Activated T-helper 1 cell treated with Interleukin-2 at 50 U/mL for 16 hours (primary cell): ENCODE measurements around the gene PRCD.
"Not testable (repeated sequence)": the region's sequence is repeated elsewhere in the genome, so short reads cannot be mapped to it uniquely, and the experiment has no call there.

Source experiments
- DNase-seq: peaks from one replicate; pipeline ENCODE4 v3.0.0-alpha.2; 2020; ENCODE audit warnings: low read depth

Gene PRCD

DNA sequence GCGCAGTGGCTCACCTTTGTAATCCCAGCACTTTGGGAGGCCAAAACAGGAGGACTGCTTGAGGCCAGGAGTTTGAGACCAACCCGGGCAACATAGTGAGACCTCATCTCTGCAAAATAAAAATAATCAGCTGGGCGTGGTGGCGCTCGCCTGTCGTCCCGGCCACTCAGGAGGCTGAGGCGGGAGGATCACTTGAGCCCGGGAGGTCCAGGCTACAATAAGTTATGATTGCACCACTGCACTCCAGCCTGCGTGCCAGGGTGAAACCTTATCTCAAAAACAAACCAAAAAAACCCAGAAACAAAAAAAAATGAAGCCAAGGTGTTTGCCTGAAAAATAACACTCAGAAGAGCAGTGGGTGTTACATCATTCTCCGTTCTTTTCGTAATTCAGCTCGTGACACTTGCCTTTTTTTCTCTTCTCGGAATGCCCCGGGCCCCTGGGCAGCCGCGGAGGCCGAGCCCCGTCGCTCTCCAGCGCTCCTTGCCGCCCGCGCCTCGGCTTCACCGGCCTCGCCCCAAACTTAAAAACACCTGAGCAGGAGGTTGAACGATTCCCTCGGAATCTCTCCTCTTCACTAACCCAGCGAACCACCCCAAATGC is 17.0 kb downstream of the PRCD start:
- DNase-seq: peak; percentile 22

DNA sequence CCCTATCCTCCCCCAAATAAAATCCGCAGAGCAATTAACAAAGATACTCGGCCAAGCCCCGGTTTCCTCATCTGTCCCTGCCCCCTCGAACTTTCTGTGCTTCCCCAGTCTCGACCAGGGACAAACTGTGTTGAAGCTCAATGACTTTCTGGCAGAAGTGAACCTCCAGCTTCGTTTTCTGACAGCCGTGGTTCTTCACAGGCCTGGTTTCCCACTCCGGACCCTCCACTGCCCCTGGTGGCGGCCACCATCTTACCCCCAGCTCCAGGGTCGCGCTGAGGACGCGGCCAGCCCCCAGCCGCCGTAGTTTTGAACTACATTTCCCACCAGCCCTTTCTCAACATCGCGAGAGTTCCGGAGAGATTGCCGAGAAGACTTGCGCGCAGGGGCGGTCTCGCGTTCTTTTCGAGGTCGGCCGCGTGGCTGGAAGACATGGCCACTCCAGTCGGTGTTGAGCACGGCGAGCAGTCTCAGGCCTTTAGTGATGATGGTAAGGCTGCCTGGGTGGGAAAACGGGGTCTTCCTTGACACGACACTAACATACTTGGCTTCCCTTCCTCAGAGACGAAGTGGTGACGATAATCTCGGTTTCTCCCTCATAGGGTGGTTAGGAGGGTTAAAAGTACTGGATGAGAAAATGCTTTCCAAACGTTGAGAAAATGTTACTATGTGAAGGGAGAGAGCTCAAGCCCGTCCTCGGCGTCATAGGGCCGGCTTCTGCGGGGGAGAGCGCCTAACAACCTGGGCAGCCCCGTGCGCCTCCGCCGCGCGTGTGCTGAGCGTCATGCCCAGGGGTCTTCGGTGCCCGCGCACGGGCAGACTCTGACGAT is 17.7 kb downstream of the PRCD start:
- peak; percentile 82 for DNase-seq

DNA sequence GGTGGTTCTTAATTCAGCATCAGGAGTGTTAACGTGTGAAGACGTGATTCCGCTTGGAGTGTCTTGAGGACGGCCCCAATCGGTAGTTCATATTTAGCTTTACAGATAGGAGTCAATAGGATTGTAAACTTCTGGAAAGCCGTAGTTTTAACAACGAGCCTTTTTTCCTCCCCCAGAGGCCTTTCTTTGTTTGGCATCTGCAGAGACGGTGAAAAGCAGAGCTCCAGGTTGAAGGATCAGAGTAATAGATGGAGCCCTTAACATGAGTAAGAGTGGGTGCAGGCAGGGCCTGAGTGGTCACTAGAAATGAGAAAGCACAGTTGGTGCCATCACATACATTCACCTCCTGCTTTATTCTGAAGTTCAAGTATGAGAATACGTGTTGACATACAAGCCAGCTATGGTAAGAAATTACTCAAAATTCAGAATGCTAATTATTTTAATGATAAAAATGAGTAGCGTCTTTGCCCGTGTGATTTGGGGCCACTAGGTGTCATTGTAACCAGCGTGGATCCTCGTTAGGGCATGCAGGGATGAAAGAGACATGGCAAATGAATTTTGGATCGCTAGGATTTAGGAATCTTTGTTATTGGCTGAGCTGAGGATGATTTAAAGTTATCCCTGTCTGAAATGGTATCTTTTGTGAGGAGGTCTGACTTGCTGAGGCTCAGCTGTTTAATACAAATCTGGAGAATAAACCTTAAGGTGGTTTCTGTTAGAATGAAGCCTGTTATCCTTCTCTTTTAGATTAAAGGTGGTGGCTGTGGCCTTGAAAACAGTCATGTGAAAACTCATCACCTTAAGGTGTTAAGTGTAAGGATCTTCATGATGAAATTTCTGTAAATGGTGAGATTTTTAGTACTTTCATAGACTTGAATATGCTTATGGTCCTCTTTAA is 18.6 kb downstream of the PRCD start:
- no peak for DNase-seq

DNA sequence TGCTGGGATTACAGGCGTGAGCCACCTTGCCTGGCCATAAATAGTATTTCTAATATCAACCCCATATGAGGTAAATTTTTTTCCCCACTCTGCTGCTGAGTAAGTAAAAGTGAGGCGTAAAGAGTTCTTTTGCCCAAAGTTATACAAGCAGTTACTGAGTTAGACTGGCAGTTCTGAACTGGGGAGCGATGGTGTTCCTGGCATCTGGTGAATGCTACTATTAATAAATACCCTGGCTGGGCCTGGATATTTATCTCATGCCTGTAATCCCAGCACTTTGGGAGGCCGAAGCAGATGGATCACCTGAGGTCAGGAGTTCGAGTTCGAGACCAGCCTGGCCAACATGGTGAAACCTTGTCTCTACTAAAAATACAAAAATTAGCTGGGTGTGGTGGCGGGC is 19.6 kb downstream of the PRCD start:
- not testable (repeated sequence) for DNase-seq

DNA sequence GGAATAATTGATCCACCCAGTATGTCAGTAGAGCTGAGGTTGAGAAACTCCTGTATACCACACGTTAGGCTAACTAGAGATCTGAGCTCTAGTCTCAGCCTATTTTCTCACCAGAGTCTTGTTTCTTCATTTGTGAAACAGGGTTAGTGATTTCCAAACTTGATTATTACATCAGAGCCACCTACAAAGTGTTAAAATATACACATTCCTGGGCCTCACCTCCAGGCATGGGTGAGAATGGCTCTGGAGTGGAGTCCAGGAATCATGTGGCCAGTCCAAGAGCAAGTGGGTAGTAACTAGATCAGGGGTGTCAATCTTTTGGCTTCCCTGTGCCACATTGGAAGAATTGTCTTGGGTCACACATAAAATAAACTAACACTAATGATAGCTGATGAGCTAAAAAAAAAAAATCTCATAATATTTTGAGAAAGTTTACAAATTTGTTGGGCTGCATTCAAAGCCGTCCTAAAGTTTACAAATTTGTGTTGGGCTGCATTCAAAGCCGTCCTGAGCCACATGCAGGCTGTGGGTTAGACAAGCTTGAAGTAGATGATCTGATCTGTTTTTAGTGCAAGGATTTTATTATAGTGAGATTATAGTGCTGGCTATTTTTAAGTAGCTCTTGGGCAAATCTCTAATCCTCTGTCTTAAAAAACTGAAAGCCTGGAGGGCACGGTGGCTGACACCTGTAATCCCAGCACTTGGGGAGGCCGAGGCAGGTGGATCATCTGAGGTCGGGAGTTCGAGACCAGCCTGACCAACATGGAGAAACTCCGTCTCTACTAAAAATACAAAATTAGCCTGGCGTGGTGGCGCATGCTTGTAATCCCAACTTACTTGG is 20.4 kb downstream of the PRCD start:
- DNase-seq: no peak

DNA sequence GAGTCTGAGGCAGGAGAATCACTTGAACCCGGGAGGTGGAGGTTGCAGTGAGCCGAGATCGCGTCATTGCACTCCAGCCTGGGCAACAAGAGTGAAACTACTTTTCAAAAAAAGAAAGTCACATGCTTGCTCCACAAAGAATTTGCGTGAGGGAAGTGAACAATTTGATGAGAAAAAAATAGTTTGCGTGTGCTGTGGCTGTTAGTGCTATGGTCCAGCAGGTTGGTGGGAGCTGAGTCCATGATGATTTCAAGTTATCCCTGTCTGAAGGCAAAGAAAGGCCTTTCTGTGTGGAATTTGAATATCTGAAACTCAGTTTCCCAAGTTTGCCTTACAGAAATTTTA is 21.0 kb downstream of the PRCD start:
- no peak for DNase-seq

DNA sequence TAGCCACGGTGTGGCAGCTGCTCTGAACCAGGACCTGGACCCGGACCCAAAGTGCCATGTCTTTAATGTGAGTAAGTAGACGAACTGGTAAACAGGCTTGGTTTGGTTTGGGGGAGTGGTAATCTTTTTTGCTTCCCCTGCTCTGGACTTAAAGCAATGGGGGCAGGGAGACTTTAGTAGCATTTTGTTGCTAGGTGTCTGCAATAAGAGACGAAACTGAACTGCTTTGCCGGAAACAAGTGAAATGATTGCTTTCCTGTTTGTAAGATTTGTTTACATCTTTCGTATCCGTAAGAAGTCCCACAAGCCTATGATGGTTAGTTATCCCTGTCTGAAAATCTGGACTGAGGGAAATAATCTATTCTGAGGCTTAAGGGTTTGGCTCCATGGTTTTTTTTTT is 21.5 kb downstream of the PRCD start:
- no peak for DNase-seq

DNA sequence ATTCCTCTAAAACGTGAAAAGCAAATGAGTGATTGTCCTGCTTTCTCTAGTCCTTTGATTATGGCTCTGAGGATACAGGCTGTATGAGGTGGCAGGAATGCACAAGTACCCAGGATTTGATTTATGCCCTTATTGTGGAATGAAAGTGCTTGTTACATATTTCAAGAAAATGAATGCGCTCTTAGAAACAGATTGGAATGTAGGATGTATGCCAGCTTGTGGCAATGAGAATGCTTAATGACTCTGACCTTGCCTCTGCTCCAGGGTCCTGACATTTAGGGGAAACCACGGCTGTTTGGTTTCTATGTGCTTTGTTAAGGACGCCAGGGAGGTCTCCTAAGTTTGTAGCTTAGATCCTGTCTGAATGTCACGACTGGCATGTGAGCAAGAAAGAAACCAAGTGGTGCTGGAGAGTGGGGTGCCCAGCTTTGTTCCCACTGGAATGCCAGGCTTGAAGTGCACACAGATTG is 22.0 kb downstream of the PRCD start:
- no peak for DNase-seq

DNA sequence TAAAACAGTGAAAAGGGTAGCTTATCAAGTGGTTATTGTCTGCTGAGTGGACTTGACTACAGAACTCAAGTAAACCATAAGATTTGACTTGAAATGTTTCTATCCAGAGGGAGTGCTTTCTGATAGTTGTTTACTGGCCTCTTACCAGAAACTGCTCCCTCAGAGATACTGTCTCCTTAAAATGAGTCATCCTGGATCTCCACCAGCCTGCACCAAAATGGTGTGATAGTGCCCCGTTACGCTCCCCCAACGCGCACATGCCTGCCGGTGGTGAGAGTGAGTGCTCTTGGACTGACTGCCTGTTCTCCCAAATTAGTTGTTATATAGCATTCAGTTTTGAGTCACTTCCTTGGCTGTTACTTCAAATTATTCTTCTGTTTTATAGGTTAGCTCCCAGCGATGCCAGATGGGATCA is 22.9 kb downstream of the PRCD start:
- no peak for DNase-seq

DNA sequence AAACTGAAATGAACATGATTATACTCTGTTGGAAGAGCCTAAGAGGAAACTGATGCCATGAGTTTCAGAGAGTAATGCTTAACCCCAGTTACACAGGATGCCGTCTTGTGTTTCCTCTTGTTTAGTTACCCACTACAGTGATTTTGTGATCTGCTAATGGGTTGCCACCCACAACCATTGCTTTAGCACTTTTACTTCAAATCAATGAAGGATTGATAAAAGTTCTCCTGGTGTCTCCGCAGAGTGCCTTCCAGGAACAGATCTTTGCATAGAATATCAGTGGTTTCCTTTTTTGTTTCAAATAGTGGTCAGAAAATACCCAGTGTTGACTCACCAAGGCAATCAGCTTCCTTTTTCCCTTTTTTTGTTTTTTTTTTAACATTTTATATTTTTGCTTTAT is 23.5 kb downstream of the PRCD start:
- not testable (repeated sequence) for DNase-seq

DNA sequence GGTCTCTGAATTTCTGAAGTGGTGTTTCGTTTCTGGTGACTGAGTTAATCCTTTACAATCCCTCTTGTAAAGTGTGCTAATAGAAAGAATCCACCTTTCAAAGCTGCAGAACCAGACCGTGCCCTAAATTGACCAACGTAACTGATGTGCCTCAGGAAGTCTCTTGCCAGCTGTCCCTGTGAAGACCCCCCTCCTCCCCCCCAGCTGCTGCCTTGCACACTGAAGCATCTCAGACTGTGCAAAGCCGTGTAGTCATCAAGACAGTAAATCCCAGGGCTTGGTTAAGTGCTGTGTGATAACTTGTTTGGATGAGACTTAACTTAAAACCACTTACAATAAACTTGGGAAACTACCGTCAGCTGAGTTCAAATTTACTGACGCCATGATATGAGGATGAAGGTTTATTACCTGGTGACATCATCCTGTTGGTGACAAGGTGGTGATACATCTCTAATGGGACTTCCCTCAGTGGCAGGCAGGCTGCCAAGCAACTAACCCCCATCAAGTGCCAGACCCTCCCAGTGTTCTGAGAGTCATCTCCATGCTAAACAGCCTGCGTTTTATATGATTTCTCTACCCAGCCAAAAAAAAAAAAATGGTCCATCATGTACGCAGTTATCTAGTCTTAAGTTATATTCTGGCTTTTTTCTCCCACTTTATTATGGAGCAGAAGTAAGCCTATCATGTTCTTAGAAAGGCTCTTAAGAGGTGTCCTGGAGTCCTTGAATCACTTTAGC is 25.3 kb downstream of the PRCD start:
- DNase-seq: not testable (repeated sequence)

DNA sequence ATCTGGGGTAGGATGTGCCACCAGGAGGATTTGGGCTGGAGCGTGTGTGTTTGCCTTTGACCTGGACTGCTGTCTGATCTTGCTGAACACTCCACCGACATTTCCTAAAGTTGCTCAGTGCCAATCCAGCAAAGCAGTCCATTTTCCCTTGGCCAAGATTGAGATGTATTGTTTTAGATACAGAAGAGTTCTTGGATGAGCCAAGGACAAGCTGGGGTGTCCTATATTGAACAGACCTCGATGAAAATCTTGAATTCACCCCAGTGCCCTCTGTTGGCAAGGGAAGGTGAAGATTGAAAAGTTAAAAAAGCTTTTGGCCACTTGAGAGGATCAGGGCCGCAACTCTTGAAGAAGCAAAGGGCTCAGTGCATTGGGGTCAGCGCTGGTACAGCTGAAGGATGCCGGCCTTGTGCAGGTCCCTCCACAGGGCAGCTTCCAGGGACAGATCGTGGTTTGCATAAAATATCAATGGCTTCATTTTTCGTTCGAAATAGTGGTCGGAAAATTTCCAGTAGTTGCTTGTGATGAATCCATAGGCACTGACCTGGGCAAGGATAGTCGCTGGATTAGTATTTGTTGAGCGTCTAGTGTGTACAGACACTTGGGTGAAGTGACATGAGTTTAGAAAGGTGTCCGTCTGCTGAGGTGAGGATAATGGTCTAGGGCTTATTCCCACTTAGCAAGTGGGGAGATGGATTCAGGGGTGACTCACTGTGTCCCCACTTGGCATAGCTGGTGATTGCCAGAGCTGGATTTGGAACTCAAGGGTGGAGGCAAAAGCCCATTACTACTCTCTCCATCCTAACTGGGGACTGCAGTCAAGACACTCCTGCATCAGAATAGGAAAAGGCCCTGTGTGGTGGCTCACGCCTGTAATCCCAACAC is 26.1 kb downstream of the PRCD start:
- DNase-seq: no peak

DNA sequence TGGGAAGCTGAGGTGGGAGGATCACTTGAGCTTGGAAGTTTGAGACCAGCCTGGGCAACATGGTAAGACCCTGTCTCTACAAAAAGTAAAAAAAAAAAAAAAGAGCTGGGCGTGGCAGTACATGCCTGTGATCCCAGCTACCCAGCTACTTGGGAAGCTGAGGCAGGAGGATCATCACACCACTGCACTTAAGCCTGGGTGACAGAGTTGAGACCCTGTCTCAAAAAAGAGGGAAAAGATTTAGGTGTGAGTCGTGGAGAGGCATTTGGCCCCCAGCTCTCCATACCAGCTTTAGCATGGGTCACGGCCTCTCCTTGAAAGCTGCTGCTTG is 26.7 kb downstream of the PRCD start:
- DNase-seq: no peak

DNA sequence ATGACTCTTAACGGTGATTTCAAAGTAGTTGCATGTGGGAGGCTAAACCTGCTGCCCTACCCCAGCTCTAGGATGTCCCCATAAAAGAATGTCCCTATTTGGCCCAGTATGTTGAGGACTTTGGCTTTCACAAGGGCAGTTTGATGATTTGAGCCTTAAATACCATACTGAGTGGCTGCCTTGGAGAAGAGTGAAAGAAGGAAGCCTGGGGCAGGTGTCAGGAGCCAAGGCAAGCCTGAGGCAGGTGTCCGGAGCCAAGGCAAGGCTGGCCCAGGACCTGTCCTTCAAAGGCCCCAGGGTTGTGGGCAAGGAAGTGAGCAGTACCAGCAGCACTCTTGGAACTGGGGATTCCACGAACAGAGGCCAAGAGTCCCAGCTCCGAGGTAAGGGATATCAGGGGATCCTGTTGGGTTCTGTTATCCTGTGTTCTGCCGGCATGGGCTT is 27.2 kb downstream of the PRCD start:
- no peak for DNase-seq

DNA sequence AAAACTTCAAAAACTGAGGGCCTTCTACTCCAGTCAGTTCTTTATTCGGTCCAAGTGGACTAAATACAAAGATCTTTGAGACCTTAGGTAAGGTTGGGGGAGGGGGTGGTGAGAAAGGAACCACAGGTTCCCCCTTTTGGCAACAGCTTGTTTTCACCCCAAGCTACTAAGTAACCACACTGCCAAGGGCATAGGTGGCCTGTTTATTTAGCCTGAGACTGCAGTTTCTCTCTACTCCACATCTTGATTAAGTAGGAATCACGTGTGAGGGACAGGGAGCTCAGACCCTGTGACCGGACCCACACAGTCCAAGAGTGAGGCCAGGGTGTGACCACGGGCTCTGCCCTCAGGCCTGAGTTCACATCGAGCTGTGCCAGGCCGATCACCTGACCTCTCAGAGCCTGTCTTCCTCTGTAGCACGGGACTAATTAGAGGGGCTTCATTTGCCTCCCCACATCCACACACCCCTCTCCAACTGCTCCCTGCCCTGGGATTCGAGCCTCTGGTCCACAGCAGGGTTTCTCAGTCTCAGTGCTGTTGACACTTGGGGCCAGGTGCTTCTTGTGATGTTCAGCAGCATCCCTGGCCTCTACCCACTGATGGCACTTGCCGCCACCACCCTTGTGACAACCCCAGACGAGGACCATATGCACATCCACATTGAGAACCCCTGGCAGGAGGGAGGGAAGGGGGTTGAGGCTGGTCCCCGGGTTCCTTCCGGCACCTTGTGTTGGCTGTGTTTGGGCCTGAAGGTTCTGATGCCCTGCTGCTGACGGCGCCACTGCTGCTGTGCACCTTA is 28.0 kb downstream of the PRCD start:
- no peak for DNase-seq

DNA sequence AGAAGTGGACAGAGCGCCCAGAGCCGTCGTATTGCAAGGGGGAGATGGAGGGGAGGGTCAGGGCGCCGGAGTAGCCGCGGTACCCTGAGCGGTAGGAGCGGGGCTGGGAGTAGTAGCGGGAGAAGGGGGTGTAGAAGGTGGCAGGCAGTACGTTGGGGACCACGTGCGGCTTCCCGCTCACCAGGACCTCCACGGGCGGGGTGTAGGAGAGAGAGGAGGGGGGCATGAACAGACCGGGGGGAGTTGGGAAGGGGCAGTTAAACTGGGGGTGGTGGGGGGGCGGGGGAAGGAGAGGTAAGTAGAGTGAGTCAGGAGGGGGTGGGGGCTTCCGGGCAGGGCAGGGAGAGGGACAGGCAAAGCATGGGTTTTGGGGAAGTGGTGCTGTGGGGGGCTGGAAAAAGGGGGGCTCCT is 29.0 kb downstream of the PRCD start:
- DNase-seq: no peak

DNA sequence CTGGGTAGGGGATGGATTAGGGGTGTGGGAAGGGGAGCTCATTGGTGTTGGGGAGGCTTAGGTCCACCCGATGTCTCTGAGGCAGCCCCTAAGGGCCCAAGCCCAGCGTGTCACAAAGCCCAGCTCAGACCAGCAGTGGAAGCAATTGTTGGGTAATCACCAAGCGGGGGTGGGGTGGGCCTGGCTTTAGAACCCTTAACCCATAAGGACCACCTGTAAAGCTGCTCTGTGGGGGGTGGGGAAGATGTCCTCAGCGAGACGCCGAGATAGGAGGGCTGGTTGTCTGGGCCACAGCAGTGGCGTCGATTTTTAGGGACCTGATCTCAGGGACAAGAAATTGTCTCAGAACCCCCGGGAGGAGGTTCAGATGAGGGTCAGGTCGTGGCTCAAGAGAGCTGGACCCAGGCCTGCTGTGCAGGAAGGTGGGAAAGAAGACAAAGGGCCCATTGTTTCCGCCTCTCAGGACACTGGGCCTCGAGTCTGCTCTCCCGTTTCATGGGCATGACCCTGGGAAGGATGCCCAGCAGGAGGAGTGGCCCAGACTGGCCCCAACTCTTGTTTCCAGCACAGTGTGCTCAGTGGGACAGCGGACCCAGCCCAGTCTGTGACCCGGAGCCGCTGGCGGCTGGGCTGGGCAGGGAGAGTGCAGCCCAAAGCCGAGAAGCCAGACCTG is 29.9 kb downstream of the PRCD start:
- no peak for DNase-seq

DNA sequence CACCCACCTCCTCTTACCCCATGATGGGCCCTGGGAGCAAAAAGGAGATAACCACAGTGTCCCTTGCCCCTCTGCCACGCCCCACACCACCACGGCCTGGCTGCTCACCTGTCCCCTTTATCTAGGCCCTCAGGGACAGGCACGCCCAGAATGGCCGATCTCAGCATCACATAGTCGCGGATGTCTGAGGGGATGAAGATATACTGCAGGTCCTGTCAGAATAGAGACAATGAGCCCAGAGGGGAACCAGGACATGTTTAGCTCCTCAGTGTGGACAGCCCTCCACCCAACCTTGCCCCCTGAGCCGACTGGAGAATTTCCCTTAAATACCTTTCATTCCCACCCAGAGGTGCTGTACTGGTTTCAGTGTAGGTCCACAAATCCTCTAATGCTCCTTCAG is 30.6 kb downstream of the PRCD start:
- DNase-seq: no peak
